Right lobe of liver (tissue), 6 donors: Measurements from ENCODE around the gene AURKA. TPM values are rescaled to one million over a fixed set of nuclear protein-coding genes. Genes with fewer than 3 reads are reported as not detected.

Experiments
- ATAC-seq, 4 donors: fragments of 200-7000 bp; cut with Tn5 transposase; one replicate each; pipeline ENCODE4 v1.9.1; 2020; ENCODE audit warnings: mild to moderate bottlenecking in 4 of 4, moderate library complexity in 4 of 4
- DNase-seq, 3 donors: peaks; one replicate each; pipeline ENCODE4 v3.0.0-alpha.2; 2020
- H3K27ac ChIP-seq, 3 donors: fragments of 200-600 bp; one replicate each; pipeline ENCODE4 v1.8.0; 2022
- H3K27me3 ChIP-seq, 2 donors: fragments of 200-600 bp; one replicate each; pipeline ENCODE4 v1.8.0; 2022
- H3K36me3 ChIP-seq, 4 donors: fragments of 200-600 bp; sonication (generic) in 1 of 4; one replicate each; pipeline versions ENCODE4 v1.5.1 to v1.8.0; 2017 to 2022; ENCODE audit warnings: control low read depth in 1 of 4
- H3K4me1 ChIP-seq, 4 donors: fragments of 200-600 bp; sonication (generic) in 1 of 4; one replicate each; pipeline versions ENCODE4 v1.5.1 to v1.8.0; 2017 to 2022; ENCODE audit warnings: control low read depth in 1 of 4
- H3K4me3 ChIP-seq, 3 donors: fragments of 200-600 bp; one replicate each; pipeline ENCODE4 v1.8.0; 2022
- H3K9me3 ChIP-seq, 4 donors: fragments of 200-600 bp; sonication (generic) in 1 of 4; one replicate each; pipeline versions ENCODE4 v1.5.1 to v1.8.0; 2017 to 2022; ENCODE audit warnings: control low read depth in 1 of 4
- CTCF ChIP-seq, 4 donors: fragments of 200-600 bp in 3 of 4; fragments of 450-650 bp in 1 of 4; IDR thresholded peaks; one replicate each; pipeline versions ENCODE4 v1.5.1 to v1.8.0; 2016 to 2022; ENCODE audit warnings: antibody characterized with exemption in 4 of 4, mild to moderate bottlenecking in 2 of 4
- POLR2A ChIP-seq: fragments of 450-650 bp; IDR thresholded peaks from one replicate; pipeline ENCODE4 v1.6.1; 2017; ENCODE audit warnings: antibody characterized with exemption, mild to moderate bottlenecking
- WGBS: methylation state at CpG from one replicate; pipeline ENCODE4 v1.1.6; 2018; ENCODE audit warnings: low coverage, low lambda C conversion rate; ENCODE audit not compliant: insufficient coverage; ENCODE audit errors: missing lambda C conversion rate; 5-methylcytosine and 5-hydroxymethylcytosine counted together
- intact Hi-C, 2 donors: fragments of 100-400 bp; cut with DNase I; formaldehyde crosslinking; loops; one replicate each; pipeline versions ENCODE4 v1.11.2 to v1.14.1; 2022
- total RNA-seq, 6 experiments: library from RNA; depleted of rRNA in 2 of 6; stranded (reverse); fragments of >200 nt in 2 of 6; fragmentation: NEBNext Ultra II Directional in 3 of 6; extraction: Animal tissue kit (Norgen Biotek cat#: 25700) in 3 of 6; gene quantifications; one replicate each; pipeline versions ENCODE4 v1.1.0 to v1.2.4, GENCODE V29; 2016 to 2023
- donor health status: DM: no; HTN: yes; CAD: no.
- donor health status: DM: no; HTN: no; CAD: no.
- donor health status: DM: no; HTN: no; CAD: no.
- donor health status: DM: no; HTN: yes; CAD: no.
- donor health status: DM: no; HTN: yes; CAD: no.

The AURKA gene
- total RNA-seq, 6 experiments from 2014 or later, result 1.5 to 7.4 (median 2.5) TPM

- no peaks in the 10 kb centered on the region for H3K36me3 ChIP-seq
- TF ChIP-seq POLR2A (no peak), CTCF (IDR thresholded peaks at IDR 0.05) (no peak)
- H3K9me3 ChIP-seq, result no peaks in the 10 kb centered on the region
- H3K27ac ChIP-seq, result no peak overlapping the region
- ATAC-seq (no peak), DNase-seq (no peak)
- peaks cover 0 to 2% (median 0%) of the 10 kb centered on the region in 4 donors for H3K4me1 ChIP-seq
- no peak overlapping the region for H3K4me3 ChIP-seq
- no peaks in the 10 kb centered on the region for H3K27me3 ChIP-seq
- WGBS, result 95% methylated on average over 6 of the region's 6 CpGs
- intact Hi-C loops, result no loop called here
These were observed 5.8 kb downstream of the AURKA start for GRCh38 chr20:56386219-56386618.

GRCh38 chr20:56385130-56385529 lies 6.9 kb downstream of the AURKA start:
- no peaks in the 10 kb centered on the region for H3K4me1 ChIP-seq
- H3K27me3 ChIP-seq, result no peaks in the 10 kb centered on the region
- no peak overlapping the region for H3K27ac ChIP-seq
- no peaks in the 10 kb centered on the region for H3K9me3 ChIP-seq
- 93% methylated on average over 4 of the region's 4 CpGs for WGBS
- TF ChIP-seq CTCF (IDR thresholded peaks at IDR 0.05) (no peak), POLR2A (no peak)
- no peak for DNase-seq
- H3K4me3 ChIP-seq, result no peak overlapping the region
- H3K36me3 ChIP-seq, result no peaks in the 10 kb centered on the region
- intact Hi-C loops, result no loop called here
- ATAC-seq, result no peak

- no peaks in the 10 kb centered on the region for H3K9me3 ChIP-seq
- ATAC-seq, result no peak
- no peak for DNase-seq
- 87% methylated on average over 8 of the region's 8 CpGs for whole genome bisulfite sequencing
- H3K4me3 ChIP-seq, result no peak overlapping the region
- no peak for TF ChIP-seq POLR2A
- H3K36me3 ChIP-seq, result no peaks in the 10 kb centered on the region
- H3K27me3 ChIP-seq, result no peaks in the 10 kb centered on the region
- intact Hi-C loops, result no loop called here
- H3K27ac ChIP-seq, result no peak overlapping the region
- H3K4me1 ChIP-seq, result no peaks in the 10 kb centered on the region
These were observed 8.7 kb downstream of the AURKA start for GRCh38 chr20:56383334-56383733.

- H3K27me3 ChIP-seq, result no peaks in the 10 kb centered on the region
- H3K4me1 ChIP-seq, result no peaks in the 10 kb centered on the region
- 77% methylated on average over 4 of the region's 4 CpGs for WGBS
- DNase-seq, result no peak
- no peaks in the 10 kb centered on the region for H3K36me3 ChIP-seq
- intact Hi-C loops, result no loop called here
- H3K27ac ChIP-seq, result no peak overlapping the region
- H3K4me3 ChIP-seq, result no peak overlapping the region
- no peak for TF ChIP-seq CTCF (IDR thresholded peaks at IDR 0.05)
- TF ChIP-seq POLR2A, result no peak
- H3K9me3 ChIP-seq, result no peaks in the 10 kb centered on the region
- no peak for ATAC-seq
These were observed 9.3 kb downstream of the AURKA start for GRCh38 chr20:56382696-56383095.

- intact Hi-C loops, result no loop called here
- Histone ChIP-seq H3K27me3 (no peaks in the 10 kb centered on the region), H3K4me3 (no peak overlapping the region), H3K36me3 (no peaks in the 10 kb centered on the region), H3K9me3 (no peaks in the 10 kb centered on the region), H3K4me1 (no peaks in the 10 kb centered on the region), H3K27ac (no peak overlapping the region)
- WGBS, result 100% methylated on average over 1 of the region's 1 CpG
- ATAC-seq, result no peak
- DNase-seq, result no peak
- no peak for TF ChIP-seq CTCF (IDR thresholded peaks at IDR 0.05)
- no peak for TF ChIP-seq POLR2A
These were observed 10.5 kb downstream of the AURKA start for GRCh38 chr20:56381501-56381900.
